ENCODE measurements around the gene DMAP1. TPM values are rescaled to one million over a fixed set of nuclear protein-coding genes. Genes with fewer than 3 reads are reported as not detected.

Gene DMAP1
- total and polyA plus RNA-seq, 2 experiments from 2014 or later = 32.6 to 40.0 TPM

- Mint-ChIP-seq H3K4me3 (no peak overlapping the region), H3K27ac (no peak overlapping the region), H3K36me3 (ENCODE audit: low read depth) (peaks cover 62% of the 10 kb centered on the region), H3K4me1 (no peaks in the 10 kb centered on the region), H3K9me3 (peaks cover 4% of the 10 kb centered on the region; the same call in 2 of the 3 replicates), H3K27me3 (ENCODE audit: insufficient read depth, low read depth, poor library complexity) (peaks cover 17% of the 10 kb centered on the region)
- no peak overlapping the region for H3K27ac ChIP-seq (ENCODE audit: low read depth)
- no peaks in the 10 kb centered on the region for H3K27me3 ChIP-seq (ENCODE audit: insufficient read depth)
- no peak for TF ChIP-seq STAT1 (IDR thresholded peaks at IDR 0.05; ENCODE audit: unreplicated experiment)
- no peak for TF ChIP-seq CREB1 (CRISPR knock-in tag; IDR thresholded peaks at IDR 0.05; ENCODE audit: low read depth)
- no peak for TF ChIP-seq REST (IDR thresholded peaks at IDR 0.05; ENCODE audit: unreplicated experiment)
- no peak for TF ChIP-seq JUNB (IDR thresholded peaks at IDR 0.05; ENCODE audit: unreplicated experiment)
- TF ChIP-seq ZNF462 (CRISPR knock-in tag; IDR thresholded peaks at IDR 0.05) = no peak
- TF ChIP-seq ETS1 (IDR thresholded peaks at IDR 0.05) = no peak
- no peak for TF ChIP-seq POLR2AphosphoS5 (IDR thresholded peaks at IDR 0.05; ENCODE audit: low read depth)
- TF ChIP-seq ZNF331 (CRISPR knock-in tag; IDR thresholded peaks at IDR 0.05; ENCODE audit: low read depth) = no peak
- TF ChIP-seq NANOG (IDR thresholded peaks at IDR 0.05; ENCODE audit: borderline replicate concordance) = no peak
- no peak for TF ChIP-seq CTCF (conservative IDR thresholded peaks at IDR 0.05; ENCODE audit: low read depth in 2 of 2)
- no peak for TF ChIP-seq EZH2phosphoT487 (IDR thresholded peaks at IDR 0.05; ENCODE audit: unreplicated experiment)
- no peak for TF ChIP-seq EZH2 (IDR thresholded peaks at IDR 0.05; ENCODE audit: low read depth, unreplicated experiment)
- TF ChIP-seq ZNF114 (CRISPR knock-in tag; IDR thresholded peaks at IDR 0.05) = no peak
- H3K4me2 ChIP-seq = no peak overlapping the region
- 0 out of 2 replicates have a peak, but pooled peaks cover 4% of the 10 kb centered on the region for H3K9me2 ChIP-seq (ENCODE audit: insufficient read depth)
- H4K20me1 ChIP-seq (replicated peaks; ENCODE audit: insufficient read depth) = peaks cover 5% of the 10 kb centered on the region; the same call in 1 of the 2 replicates
- no peaks in the 10 kb centered on the region for H3F3A ChIP-seq (replicated peaks; ENCODE audit: low read depth)
- H3K4me3 ChIP-seq = no peak overlapping the region
- DNase-seq (ENCODE audit: low spot score) (no peak), ATAC-seq (no peak)
- H3K79me2 ChIP-seq (replicated peaks; ENCODE audit: insufficient read depth) = no peaks in the 10 kb centered on the region
- H3K4me1 ChIP-seq (ENCODE audit: insufficient read depth) = no peaks in the 10 kb centered on the region
- peaks cover 10% of the 10 kb centered on the region; the same call in 1 of the 2 replicates for H3K36me3 ChIP-seq (ENCODE audit: insufficient read depth)
- no peak overlapping the region for H2AFZ ChIP-seq
These were observed 6.9 kb downstream of the DMAP1 start for GRCh38 chr1:44220001-44220751.

All from GM23338 (cell line).